HepG2 (cell line): ENCODE measurements around the gene DLG2. TPM values are rescaled to one million over a fixed set of nuclear protein-coding genes. Genes with fewer than 3 reads are reported as not detected.

Experiments used
- CC2D1A ChIP-seq: sonication (generic); formaldehyde crosslinking; IDR thresholded peaks from 2 replicates; pipeline ENCODE4 v1.8.1; 2023; ENCODE audit warnings: mild to moderate bottlenecking, missing genetic modification reagents
- CCDC6 ChIP-seq: sonication (generic); formaldehyde crosslinking; IDR thresholded peaks from 2 replicates; pipeline ENCODE4 v1.8.1; 2022; ENCODE audit warnings: mild to moderate bottlenecking, missing genetic modification reagents, moderate library complexity
- CREB1 ChIP-seq, 2 experiments: fragments of 450-650 bp in 1 of 2; IDR thresholded peaks; 2 replicates each; pipeline ENCODE4 v1.6.1; 2016 to 2017; ENCODE audit warnings: control low read depth in 1 of 2, mild to moderate bottlenecking in 1 of 2, missing compliant biosample characterization in 1 of 2, missing genetic modification characterization in 1 of 2
- EP300 ChIP-seq, 3 experiments: sonication (generic) in 1 of 3; formaldehyde crosslinking in 1 of 3; IDR thresholded peaks; 2 replicates each; pipeline versions ENCODE4 v1.5.1 to v1.6.1; 2011 to 2020; ENCODE audit warnings: low read depth in 2 of 3, low read length in 2 of 3, borderline replicate concordance in 1 of 3, improper control_type of control experiment in 1 of 3, mild to moderate bottlenecking in 1 of 3, missing genetic modification reagents in 1 of 3, moderate library complexity in 1 of 3
- FOXA1 ChIP-seq, 2 experiments: fragments of 450-650 bp in 1 of 2; sonication (generic) in 1 of 2; formaldehyde crosslinking in 1 of 2; IDR thresholded peaks; 2 replicates each; pipeline versions ENCODE4 v1.4.0 to v1.6.1; 2016 to 2020; ENCODE audit warnings: missing genetic modification reagents in 1 of 2
- GABPB1 ChIP-seq: IDR thresholded peaks from 2 replicates; pipeline ENCODE4 v1.6.1; 2016; ENCODE audit warnings: mild to moderate bottlenecking, missing genetic modification reagents, moderate library complexity, missing compliant biosample characterization
- HDAC6 ChIP-seq: fragments of 200-600 bp; sonication (generic); IDR thresholded peaks from 2 replicates; pipeline ENCODE4 v1.7.0; 2017; ENCODE audit warnings: mild to moderate bottlenecking, antibody characterized with exemption, low read length, low read depth
- HNF4G ChIP-seq, 2 experiments: sonication (generic) in 1 of 2; formaldehyde crosslinking in 1 of 2; IDR thresholded peaks; 2 replicates each; pipeline versions ENCODE4 v1.4.0 to v1.6.1; 2011 to 2020; ENCODE audit warnings: borderline replicate concordance in 2 of 2, low read depth in 2 of 2, mild to moderate bottlenecking in 2 of 2, low read length in 1 of 2, missing genetic modification reagents in 1 of 2, moderate library complexity in 1 of 2
- HOXD1 ChIP-seq: sonication (generic); formaldehyde crosslinking; IDR thresholded peaks from 2 replicates; pipeline ENCODE4 v1.5.0; 2020; ENCODE audit warnings: missing genetic modification reagents
- KMT2B ChIP-seq: IDR thresholded peaks from 2 replicates; pipeline ENCODE4 v1.6.1; 2016; ENCODE audit warnings: missing genetic modification reagents, missing compliant biosample characterization
- MBD4 ChIP-seq: IDR thresholded peaks from 2 replicates; pipeline ENCODE4 v1.6.1; 2012; ENCODE audit warnings: low read length, inconsistent platforms, borderline replicate concordance
- MXI1 ChIP-seq: IDR thresholded peaks from 3 replicates; pipeline ENCODE4 v1.6.1; 2012; ENCODE audit warnings: low read depth, low read length, inconsistent platforms, borderline replicate concordance
- RNF219 ChIP-seq: sonication (generic); formaldehyde crosslinking; IDR thresholded peaks from 2 replicates; pipeline ENCODE4 v1.5.0; 2020; ENCODE audit warnings: mild to moderate bottlenecking, missing genetic modification reagents
- SNAPC2 ChIP-seq: sonication (generic); formaldehyde crosslinking; IDR thresholded peaks from 2 replicates; pipeline ENCODE4 v1.8.1; 2022; ENCODE audit warnings: mild to moderate bottlenecking, missing genetic modification reagents
- SP5 ChIP-seq: IDR thresholded peaks from 2 replicates; pipeline ENCODE4 v1.6.1; 2016; ENCODE audit warnings: low read depth, borderline replicate concordance
- SRF ChIP-seq: IDR thresholded peaks from 2 replicates; pipeline ENCODE4 v1.6.1; 2011; ENCODE audit warnings: mild to moderate bottlenecking, low read depth, low read length, moderate library complexity
- SRSF9 ChIP-seq: fragments of 200-400 bp; formaldehyde crosslinking; IDR thresholded peaks from 2 replicates; pipeline ENCODE4 v1.6.1; 2018; ENCODE audit warnings: borderline replicate concordance, mild to moderate bottlenecking, low read depth, low read length; ENCODE audit not compliant: insufficient read depth, poor library complexity, severe bottlenecking
- TRIM24 ChIP-seq: sonication (generic); formaldehyde crosslinking; IDR thresholded peaks from 2 replicates; pipeline ENCODE4 v1.8.0; 2022; ENCODE audit warnings: mild to moderate bottlenecking, missing genetic modification reagents
- ZMYM4 ChIP-seq: sonication (generic); formaldehyde crosslinking; IDR thresholded peaks from 2 replicates; pipeline ENCODE4 v1.8.1; 2023; ENCODE audit warnings: mild to moderate bottlenecking, missing genetic modification reagents
- ZNF235 ChIP-seq: sonication (generic); formaldehyde crosslinking; IDR thresholded peaks from 2 replicates; pipeline ENCODE4 v1.8.1; 2023; ENCODE audit warnings: mild to moderate bottlenecking, missing genetic modification reagents, borderline replicate concordance
- ZNF572 ChIP-seq: sonication (generic); formaldehyde crosslinking; IDR thresholded peaks from 2 replicates; pipeline ENCODE4 v1.5.1; 2020; ENCODE audit warnings: mild to moderate bottlenecking, missing genetic modification reagents
- ZNF678 ChIP-seq: sonication (generic); formaldehyde crosslinking; IDR thresholded peaks from 2 replicates; pipeline ENCODE4 v1.4.0; 2020; ENCODE audit warnings: mild to moderate bottlenecking, missing genetic modification reagents
- ZNF839 ChIP-seq: sonication (generic); formaldehyde crosslinking; IDR thresholded peaks from 2 replicates; pipeline ENCODE4 v1.4.0; 2020; ENCODE audit warnings: missing genetic modification reagents, mild to moderate bottlenecking, borderline replicate concordance
- ZXDC ChIP-seq: sonication (generic); formaldehyde crosslinking; IDR thresholded peaks from 2 replicates; pipeline ENCODE4 v1.5.0; 2020; ENCODE audit warnings: mild to moderate bottlenecking, missing genetic modification reagents
- polyA plus RNA-seq, 8 experiments: library from polyadenylated mRNA; depleted of rRNA in 3 of 8; stranded (reverse) in 7 of 8; unstranded in 1 of 8; fragments of >200 nt; fragmentation: Illumina TruSeq in 4 of 8; extraction: Trizol in 4 of 8; gene quantifications; 2 replicates each; pipeline versions ENCODE4 v1.2.1 to v1.2.3, GENCODE V29; 2011 to 2016; ENCODE audit warnings: low read depth in 4 of 8, missing spikeins in 1 of 8, mixed read lengths in 1 of 8; ENCODE audit not compliant: insufficient read depth in 1 of 8
- total RNA-seq, 5 experiments: library from RNA; depleted of rRNA; stranded (reverse); fragments of >200 nt; fragmentation: Illumina TruSeq; extraction: Trizol; gene quantifications; 2 replicates each; pipeline ENCODE4 v1.2.3, GENCODE V29; 2016; ENCODE audit warnings: low read depth in 1 of 5

The DLG2 gene
- total and polyA plus RNA-seq, 2 of the 13 experiments (the other 11 are each of a cell fraction or from before 2014, with no cell fraction given): 0.46 to 1.0 TPM

- no peak for TF ChIP-seq ZXDC (CRISPR knock-in tag)
- 0 out of 2 replicates have a peak, but pooled peaks have one; percentile 18 for TF ChIP-seq SP5 (CRISPR knock-in tag)
- TF ChIP-seq SRF: no peak
- no peak for TF ChIP-seq ZNF839 (CRISPR knock-in tag)
- TF ChIP-seq HDAC6: no peak
- TF ChIP-seq KMT2B (CRISPR knock-in tag): no peak
- TF ChIP-seq ZNF572 (CRISPR knock-in tag): no peak
- no peak for TF ChIP-seq SRSF9
- no peak for TF ChIP-seq EP300 (IDR thresholded peaks at IDR 0.05; ENCODE audit: low read depth in 2 of 2, low read length in 2 of 2)
- no peak for TF ChIP-seq EP300 (CRISPR knock-in tag; IDR thresholded peaks at IDR 0.05; ENCODE audit: borderline replicate concordance)
- no peak for TF ChIP-seq CC2D1A (CRISPR knock-in tag)
- TF ChIP-seq FOXA1 (IDR thresholded peaks at IDR 0.05): no peak
- TF ChIP-seq FOXA1 (CRISPR knock-in tag; IDR thresholded peaks at IDR 0.05): no peak
- peak; percentile 33; the same call in 1 of the 2 replicates for TF ChIP-seq ZMYM4 (CRISPR knock-in tag)
- TF ChIP-seq RNF219 (CRISPR knock-in tag): no peak
- no peak for TF ChIP-seq HOXD1 (CRISPR knock-in tag)
- TF ChIP-seq CREB1 (IDR thresholded peaks at IDR 0.05): no peak
- TF ChIP-seq CREB1 (CRISPR knock-in tag; IDR thresholded peaks at IDR 0.05): no peak
- no peak for TF ChIP-seq ZNF235 (CRISPR knock-in tag)
- TF ChIP-seq HNF4G (IDR thresholded peaks at IDR 0.05; ENCODE audit: borderline replicate concordance, low read depth, low read length): no peak
- TF ChIP-seq HNF4G (CRISPR knock-in tag; IDR thresholded peaks at IDR 0.05; ENCODE audit: borderline replicate concordance, low read depth): no peak
- no peak for TF ChIP-seq TRIM24 (CRISPR knock-in tag)
- no peak for TF ChIP-seq ZNF678
- no peak for TF ChIP-seq MBD4
- peak; percentile 13; the same call in 1 of the 2 replicates for TF ChIP-seq GABPB1 (CRISPR knock-in tag)
- TF ChIP-seq SNAPC2 (CRISPR knock-in tag): no peak
- peak; percentile 42; the same call in 1 of the 2 replicates for TF ChIP-seq CCDC6 (CRISPR knock-in tag)
- no peak for TF ChIP-seq MXI1
Measured at GRCh38 chr11:84714316-84714780, 912.8 kb downstream of the DLG2 start (continued).
